ENCODE measurements around the gene DAO. TPM values are rescaled to one million over a fixed set of nuclear protein-coding genes. Genes with fewer than 3 reads are reported as not detected.

The DAO gene
- total RNA-seq, 1 experiment from 2014 or later, result not detected

DNA sequence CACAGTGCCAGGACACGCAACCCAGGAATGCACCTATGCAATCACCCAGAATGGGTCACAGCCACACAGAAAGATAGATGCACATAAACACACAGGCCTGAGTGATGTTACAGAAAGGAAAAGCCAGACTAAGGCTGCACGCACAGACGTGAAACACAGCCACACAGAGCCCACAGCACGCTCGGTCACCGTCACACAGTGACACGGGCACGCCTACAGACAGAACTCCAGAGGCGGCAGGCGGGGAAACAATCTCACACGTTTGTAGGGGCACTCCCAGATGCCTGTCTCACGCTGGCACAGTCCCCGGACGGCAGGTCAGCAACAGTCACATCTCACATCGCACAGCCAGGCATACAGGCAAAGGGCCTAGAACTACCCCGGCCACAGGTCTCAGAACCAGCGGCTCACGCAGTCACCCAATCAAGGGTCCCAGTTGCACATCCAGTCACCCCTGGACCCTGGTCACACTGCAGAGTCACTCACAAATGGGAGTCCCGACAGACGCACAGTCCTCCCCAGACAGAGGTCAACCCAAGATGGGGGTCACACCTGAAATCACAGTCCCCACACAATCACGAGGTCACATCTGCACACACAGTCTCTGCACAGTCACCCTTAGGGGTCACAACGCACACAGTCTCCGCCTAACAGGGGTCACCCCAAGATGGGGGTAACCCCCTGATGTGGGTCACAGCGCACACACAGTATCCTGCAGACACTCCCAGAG, 23.3 kb upstream of the DAO start:
- Histone ChIP-seq H3K9ac (ENCODE audit: extremely low read depth, insufficient read length, low read length) (peak overlapping the region; percentile 32), H3K14ac (ENCODE audit: insufficient read depth, low read length) (peak overlapping the region; percentile 7; the same call in 1 of the 2 replicates), H4K5ac (ENCODE audit: insufficient read length, low read depth, low read length) (no peak overlapping the region), H3K4me2 (ENCODE audit: insufficient read depth, insufficient read length, low read length) (peak overlapping the region; percentile 81), H3K23me2 (ENCODE audit: insufficient read length, low read depth, low read length, poor library complexity, severe bottlenecking) (peaks cover 13% of the 10 kb centered on the region), H3K27ac (ENCODE audit: insufficient read length, low read depth, low read length) (no peak overlapping the region), H3K56ac (ENCODE audit: insufficient read length, low read depth, low read length) (no peak overlapping the region), H3K4me1 (ENCODE audit: insufficient read depth, low read length) (peaks cover 5% of the 10 kb centered on the region; the same call in 1 of the 2 replicates), H3K79me2 (ENCODE audit: insufficient read depth, low read length) (no peaks in the 10 kb centered on the region; the same call in none of the 2 replicates), H3K23ac (ENCODE audit: insufficient read length, low read depth, low read length) (no peak overlapping the region), H4K91ac (ENCODE audit: insufficient read length, low read depth, low read length) (no peak overlapping the region), H4K8ac (replicated peaks; ENCODE audit: insufficient read length, low read depth, low read length) (no peak overlapping the region), H2BK15ac (ENCODE audit: low read depth, low read length) (no peak overlapping the region), H2BK20ac (ENCODE audit: low read depth, low read length, poor library complexity, severe bottlenecking) (no peak overlapping the region), H3K27me3 (ENCODE audit: insufficient read depth, low read length) (no peaks in the 10 kb centered on the region), H4K20me1 (ENCODE audit: control insufficient read depth, insufficient read depth, insufficient read length) (no peaks in the 10 kb centered on the region), H2AFZ (ENCODE audit: low read length) (no peak overlapping the region), H2BK5ac (ENCODE audit: insufficient read length, low read length) (no peak overlapping the region), H3K18ac (ENCODE audit: insufficient read length, low read depth, low read length) (no peak overlapping the region), H2AK5ac (ENCODE audit: insufficient read length, low read length) (no peak overlapping the region), H3K4ac (ENCODE audit: low read depth, low read length) (no peak overlapping the region), H3K79me1 (ENCODE audit: insufficient read depth, low read depth, low read length, poor library complexity, severe bottlenecking) (no peaks in the 10 kb centered on the region), H2BK120ac (ENCODE audit: low read depth, low read length, poor library complexity, severe bottlenecking) (no peak overlapping the region), H3T11ph (ENCODE audit: low read length) (no peak overlapping the region), H2BK12ac (ENCODE audit: insufficient read length, low read depth, low read length) (no peak overlapping the region), H3K9me3 (ENCODE audit: control insufficient read depth, low read depth, low read length) (no peaks in the 10 kb centered on the region)
- Mint-ChIP-seq H3K4me3 (peak overlapping the region; percentile 87 to 95), H3K4me1 (peaks cover 39 to 46% of the 10 kb centered on the region in 2 experiments), H3K9me3 (peaks cover 6% of the 10 kb centered on the region in 2 experiments; a peak in 4 of 5 replicates), H3K36me3 (ENCODE audit: insufficient read depth in 1 of 3, low read depth in 3 of 3) (peaks cover 17 to 31% (median 27%) of the 10 kb centered on the region in 3 experiments), H3K27ac (peak overlapping the region in 2 of 3 experiments; percentile 38 to 86; a peak in 5 of 7 replicates), H3K27me3 (ENCODE audit: low read depth) (peaks cover 6% of the 10 kb centered on the region)
- WGBS (ENCODE audit: extremely low coverage, insufficient read length, low lambda C conversion rate), result no CpG with 5 or more reads among the region's 24 CpGs
- TF ChIP-seq, protein P1, sequence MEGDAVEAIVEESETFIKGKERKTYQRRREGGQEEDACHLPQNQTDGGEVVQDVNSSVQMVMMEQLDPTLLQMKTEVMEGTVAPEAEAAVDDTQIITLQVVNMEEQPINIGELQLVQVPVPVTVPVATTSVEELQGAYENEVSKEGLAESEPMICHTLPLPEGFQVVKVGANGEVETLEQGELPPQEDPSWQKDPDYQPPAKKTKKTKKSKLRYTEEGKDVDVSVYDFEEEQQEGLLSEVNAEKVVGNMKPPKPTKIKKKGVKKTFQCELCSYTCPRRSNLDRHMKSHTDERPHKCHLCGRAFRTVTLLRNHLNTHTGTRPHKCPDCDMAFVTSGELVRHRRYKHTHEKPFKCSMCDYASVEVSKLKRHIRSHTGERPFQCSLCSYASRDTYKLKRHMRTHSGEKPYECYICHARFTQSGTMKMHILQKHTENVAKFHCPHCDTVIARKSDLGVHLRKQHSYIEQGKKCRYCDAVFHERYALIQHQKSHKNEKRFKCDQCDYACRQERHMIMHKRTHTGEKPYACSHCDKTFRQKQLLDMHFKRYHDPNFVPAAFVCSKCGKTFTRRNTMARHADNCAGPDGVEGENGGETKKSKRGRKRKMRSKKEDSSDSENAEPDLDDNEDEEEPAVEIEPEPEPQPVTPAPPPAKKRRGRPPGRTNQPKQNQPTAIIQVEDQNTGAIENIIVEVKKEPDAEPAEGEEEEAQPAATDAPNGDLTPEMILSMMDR (conservative IDR thresholded peaks at IDR 0.05), result no peak
- DNase-seq, result peak; percentile 58

All from H9 (cell line).